Keratinocyte (primary cell): ENCODE results near the gene IFT122. TPM values are rescaled to one million over a fixed set of nuclear protein-coding genes. Genes with fewer than 3 reads are reported as not detected.

Experiments
- DNase-seq: peaks from one replicate; pipeline ENCODE4 v3.0.0-alpha.2; 2011; ENCODE audit warnings: low read depth, missing footprints, low spot score
- FAIRE-seq: peaks from 2 replicates; lab custom pipeline; 2011; peaks lifted over from hg19 to GRCh38; lab: Jason Lieb, UNC
- H2AFZ ChIP-seq: 2 replicates; pipeline ENCODE4 v1.6.0; 2012; ENCODE audit warnings: low read length, control low read depth, inconsistent platforms; ENCODE audit not compliant: control insufficient read depth
- H3K27ac ChIP-seq: 2 replicates; pipeline ENCODE4 v1.5.1; 2011; ENCODE audit warnings: low read length; ENCODE audit not compliant: control insufficient read depth, insufficient read depth
- H3K27me3 ChIP-seq: 3 replicates; pipeline ENCODE4 v1.6.0; 2011; ENCODE audit warnings: low read length; ENCODE audit not compliant: control insufficient read depth, insufficient read depth; ENCODE audit errors: extremely low read depth
- H3K36me3 ChIP-seq, 2 experiments: 2 replicates in 1 of 2; 3 replicates in 1 of 2; pipeline ENCODE4 v1.5.1; 2011; ENCODE audit warnings: low read length in 2 of 2, mild to moderate bottlenecking in 1 of 2; ENCODE audit not compliant: control insufficient read depth in 2 of 2, insufficient read depth in 2 of 2; ENCODE audit errors: extremely low read depth in 1 of 2
- H3K4me1 ChIP-seq: 3 replicates; pipeline ENCODE4 v1.5.1; 2011; ENCODE audit warnings: low read length; ENCODE audit not compliant: control insufficient read depth, insufficient read depth; ENCODE audit errors: extremely low read depth
- H3K4me2 ChIP-seq: 3 replicates; pipeline ENCODE4 v1.6.0; 2011; ENCODE audit warnings: low read depth, low read length; ENCODE audit not compliant: control insufficient read depth, insufficient read depth; ENCODE audit errors: extremely low read depth
- H3K4me3 ChIP-seq, 3 experiments: fragments of 200-600 bp in 1 of 3; sonication (generic) in 1 of 3; 2 replicates in 2 of 3; 3 replicates in 1 of 3; pipeline ENCODE4 v1.5.1; 2011 to 2016; ENCODE audit warnings: low read length in 3 of 3, mild to moderate bottlenecking in 3 of 3, control low read depth in 2 of 3, inconsistent platforms in 1 of 3, low read depth in 1 of 3, mixed read lengths in 1 of 3, mixed run types in 1 of 3, moderate library complexity in 1 of 3; ENCODE audit not compliant: control insufficient read depth in 2 of 3, insufficient read depth in 2 of 3; ENCODE audit errors: extremely low read depth in 1 of 3
- H3K79me2 ChIP-seq: 2 replicates; pipeline ENCODE4 v1.6.0; 2012; ENCODE audit warnings: low read length; ENCODE audit not compliant: control insufficient read depth, insufficient read depth
- H3K9ac ChIP-seq: 3 replicates; pipeline ENCODE4 v1.6.0; 2011; ENCODE audit warnings: low read length; ENCODE audit not compliant: control insufficient read depth, insufficient read depth; ENCODE audit errors: extremely low read depth
- H3K9me1 ChIP-seq: 3 replicates; pipeline ENCODE4 v1.6.0; 2011; ENCODE audit warnings: low read length; ENCODE audit not compliant: control insufficient read depth, insufficient read depth; ENCODE audit errors: extremely low read depth
- H3K9me3 ChIP-seq: 2 replicates; pipeline ENCODE4 v1.5.1; 2012; ENCODE audit warnings: low read depth, low read length; ENCODE audit not compliant: control insufficient read depth
- H4K20me1 ChIP-seq: 3 replicates; pipeline ENCODE4 v1.6.0; 2011; ENCODE audit warnings: low read length; ENCODE audit not compliant: control insufficient read depth, insufficient read depth; ENCODE audit errors: extremely low read depth
- EZH2 ChIP-seq: IDR thresholded peaks from one replicate; pipeline ENCODE4 v1.6.1; 2012; ENCODE audit warnings: inconsistent platforms, mild to moderate bottlenecking, low read length, moderate library complexity
- dilution Hi-C: fragments of 300-500 bp; cut with MboI; formaldehyde crosslinking; loops from one replicate; pipeline ENCODE4 v1.7.0; 2020; ENCODE audit warnings: low sequenced_read_pairs; ENCODE audit not compliant: extremely low pct_ligation_motif_present
- polyA plus RNA-seq, 5 experiments: library from polyadenylated mRNA; depleted of rRNA in 3 of 5; stranded (reverse) in 3 of 5; stranded (forward) in 1 of 5; unstranded in 1 of 5; fragments of >200 nt; gene quantifications; 1 replicate in 1 of 5; 2 replicates in 3 of 5; 3 replicates in 1 of 5; pipeline versions ENCODE4 v1.2.1 to v1.2.3, GENCODE V29; 2011 to 2012; ENCODE audit warnings: missing spikeins in 2 of 5, low read depth in 1 of 5, low replicate concordance in 1 of 5
- TF ChIP-seq, protein P1 (sequence below), 3 experiments: IDR thresholded peaks in 1 of 3; conservative IDR thresholded peaks in 1 of 3; optimal IDR thresholded peaks in 1 of 3; 2 replicates in 2 of 3; 3 replicates in 1 of 3; pipeline versions ENCODE3 to v1.5.1; 2011; ENCODE audit warnings: low read length in 3 of 3, mild to moderate bottlenecking in 3 of 3, moderate library complexity in 2 of 3, control low read depth in 1 of 3, inconsistent platforms in 1 of 3; ENCODE audit not compliant: insufficient read depth in 2 of 3; ENCODE audit errors: extremely low read depth in 1 of 3

IFT122 gene
- polyA plus RNA-seq, 1 donor (not counting 4 experiments of a cell fraction or from before 2014, with no cell fraction given), result 7.1 TPM

- H3K9ac ChIP-seq, result no peak overlapping the region
- peaks cover 2% of the 10 kb centered on the region for H3K9me1 ChIP-seq
- H3K36me3 ChIP-seq, result no peaks in the 10 kb centered on the region
- no peak overlapping the region for H3K27ac ChIP-seq
- no peak for DNase-seq
- no peak overlapping the region for H3K4me2 ChIP-seq
- H3K4me1 ChIP-seq, result no peaks in the 10 kb centered on the region
- H4K20me1 ChIP-seq, result no peaks in the 10 kb centered on the region
- H3K4me3 ChIP-seq, result no peak overlapping the region
- no peaks in the 10 kb centered on the region for H3K9me3 ChIP-seq
- no peak overlapping the region for H2AFZ ChIP-seq
- no peaks in the 10 kb centered on the region for H3K27me3 ChIP-seq
- H3K79me2 ChIP-seq, result no peaks in the 10 kb centered on the region
- dilution Hi-C loops, result no loop called here
- FAIRE-seq, result no peak
- TF ChIP-seq EZH2, result no peak
- TF ChIP-seq, protein P1, sequence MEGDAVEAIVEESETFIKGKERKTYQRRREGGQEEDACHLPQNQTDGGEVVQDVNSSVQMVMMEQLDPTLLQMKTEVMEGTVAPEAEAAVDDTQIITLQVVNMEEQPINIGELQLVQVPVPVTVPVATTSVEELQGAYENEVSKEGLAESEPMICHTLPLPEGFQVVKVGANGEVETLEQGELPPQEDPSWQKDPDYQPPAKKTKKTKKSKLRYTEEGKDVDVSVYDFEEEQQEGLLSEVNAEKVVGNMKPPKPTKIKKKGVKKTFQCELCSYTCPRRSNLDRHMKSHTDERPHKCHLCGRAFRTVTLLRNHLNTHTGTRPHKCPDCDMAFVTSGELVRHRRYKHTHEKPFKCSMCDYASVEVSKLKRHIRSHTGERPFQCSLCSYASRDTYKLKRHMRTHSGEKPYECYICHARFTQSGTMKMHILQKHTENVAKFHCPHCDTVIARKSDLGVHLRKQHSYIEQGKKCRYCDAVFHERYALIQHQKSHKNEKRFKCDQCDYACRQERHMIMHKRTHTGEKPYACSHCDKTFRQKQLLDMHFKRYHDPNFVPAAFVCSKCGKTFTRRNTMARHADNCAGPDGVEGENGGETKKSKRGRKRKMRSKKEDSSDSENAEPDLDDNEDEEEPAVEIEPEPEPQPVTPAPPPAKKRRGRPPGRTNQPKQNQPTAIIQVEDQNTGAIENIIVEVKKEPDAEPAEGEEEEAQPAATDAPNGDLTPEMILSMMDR (optimal IDR thresholded peaks at IDR 0.05 in 1 of 3, IDR thresholded peaks at IDR 0.05 in 1 of 3, conservative IDR thresholded peaks at IDR 0.05 in 1 of 3; ENCODE audit: extremely low read depth in 1 of 3, insufficient read depth in 2 of 3, low read length in 3 of 3), result no peak
Measured at GRCh38 chr3:129467932-129468331, 27.9 kb downstream of the IFT122 start.

- H4K20me1 ChIP-seq, result no peaks in the 10 kb centered on the region
- H3K9me1 ChIP-seq, result peaks cover 2% of the 10 kb centered on the region
- no peaks in the 10 kb centered on the region for H3K36me3 ChIP-seq
- no peak overlapping the region for H3K9ac ChIP-seq
- H3K4me2 ChIP-seq, result no peak overlapping the region
- no peak overlapping the region for H3K27ac ChIP-seq
- no peak overlapping the region for H2AFZ ChIP-seq
- no peaks in the 10 kb centered on the region for H3K9me3 ChIP-seq
- TF ChIP-seq, protein P1 (optimal IDR thresholded peaks at IDR 0.05 in 1 of 3, IDR thresholded peaks at IDR 0.05 in 1 of 3, conservative IDR thresholded peaks at IDR 0.05 in 1 of 3; ENCODE audit: extremely low read depth in 1 of 3, insufficient read depth in 2 of 3, low read length in 3 of 3), result no peak
- no peak for TF ChIP-seq EZH2
- dilution Hi-C loops, result no loop called here
- no peaks in the 10 kb centered on the region for H3K4me1 ChIP-seq
- no peak overlapping the region for H3K4me3 ChIP-seq
- H3K27me3 ChIP-seq, result no peaks in the 10 kb centered on the region
- no peak for DNase-seq
- no peaks in the 10 kb centered on the region for H3K79me2 ChIP-seq
- FAIRE-seq, result no peak
Measured at GRCh38 chr3:129469026-129469425, 29.0 kb downstream of the IFT122 start.
